GM18508 (cell line): ENCODE results near the gene TRAF3.

Experiments used
- ATAC-seq: cut with Tn5 transposase; IDR thresholded peaks from one replicate; pipeline ENCODE4 v1.9.1; 2021; ENCODE audit warnings: moderate number of reproducible peaks; ENCODE audit not compliant: insufficient read depth, unreplicated experiment

Gene TRAF3

DNA sequence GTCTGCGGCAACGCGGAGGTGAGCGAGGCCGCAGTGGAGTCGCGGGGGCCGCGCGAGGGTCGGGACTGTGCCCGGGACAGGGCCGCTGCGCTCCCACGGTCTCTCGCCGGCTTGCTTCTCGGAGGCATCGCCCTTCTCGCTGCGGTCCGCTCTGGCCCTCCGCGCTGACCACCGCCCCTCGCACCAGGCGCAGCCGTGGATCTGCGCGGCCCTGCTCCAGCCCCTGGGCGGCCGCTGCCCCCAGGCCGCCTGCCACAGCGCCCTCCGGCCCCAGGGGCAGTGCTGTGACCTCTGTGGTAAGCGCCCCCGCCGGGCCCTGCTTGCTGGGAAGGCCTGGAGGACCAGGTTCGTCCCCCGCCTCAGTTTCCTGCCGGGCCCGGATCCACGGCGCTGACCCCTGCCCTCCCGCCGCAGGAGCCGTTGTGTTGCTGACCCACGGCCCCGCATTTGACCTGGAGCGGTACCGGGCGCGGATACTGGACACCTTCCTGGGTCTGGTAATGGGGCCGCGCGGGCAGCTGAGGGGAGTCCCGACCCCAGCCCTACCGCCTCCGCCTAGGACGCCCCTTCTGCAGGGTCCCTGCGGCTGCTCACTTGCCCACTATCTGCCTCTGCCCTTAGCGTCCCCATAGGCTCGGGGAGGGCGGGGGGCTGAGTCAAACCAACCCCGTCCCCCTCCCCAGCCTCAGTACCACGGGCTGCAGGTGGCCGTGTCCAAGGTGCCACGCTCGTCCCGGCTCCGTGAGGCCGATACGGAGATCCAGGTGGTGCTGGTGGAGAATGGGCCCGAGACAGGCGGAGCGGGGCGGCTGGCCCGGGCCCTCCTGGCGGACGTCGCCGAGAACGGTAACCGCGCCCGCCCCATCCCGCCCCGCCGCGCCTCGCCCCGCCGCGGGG lies 152.2 kb downstream of the TRAF3 start:
- ATAC-seq = no peak

DNA sequence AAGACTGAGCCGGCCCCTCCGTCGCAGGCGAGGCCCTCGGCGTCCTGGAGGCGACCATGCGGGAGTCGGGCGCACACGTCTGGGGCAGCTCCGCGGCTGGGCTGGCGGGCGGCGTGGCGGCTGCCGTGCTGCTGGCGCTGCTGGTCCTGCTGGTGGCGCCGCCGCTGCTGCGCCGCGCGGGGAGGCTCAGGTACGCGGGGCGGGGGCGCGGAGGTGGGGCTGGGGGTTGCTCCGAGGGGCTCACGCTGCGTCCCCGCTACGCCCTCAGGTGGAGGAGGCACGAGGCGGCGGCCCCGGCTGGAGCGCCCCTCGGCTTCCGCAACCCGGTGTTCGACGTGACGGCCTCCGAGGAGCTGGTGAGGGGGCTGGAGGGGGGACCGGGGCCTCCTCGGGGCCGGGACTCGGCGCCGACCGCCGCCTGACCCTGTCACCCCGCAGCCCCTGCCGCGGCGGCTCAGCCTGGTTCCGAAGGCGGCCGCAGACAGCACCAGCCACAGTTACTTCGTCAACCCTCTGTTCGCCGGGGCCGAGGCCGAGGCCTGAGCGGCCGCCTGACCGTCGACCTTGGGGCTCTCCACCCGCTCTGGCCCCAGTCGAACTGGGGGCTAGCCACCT lies 153.0 kb downstream of the TRAF3 start:
- no peak for ATAC-seq

GRCh38 chr14:102930753-102931579 lies 153.7 kb downstream of the TRAF3 start:
- no peak for ATAC-seq

DNA sequence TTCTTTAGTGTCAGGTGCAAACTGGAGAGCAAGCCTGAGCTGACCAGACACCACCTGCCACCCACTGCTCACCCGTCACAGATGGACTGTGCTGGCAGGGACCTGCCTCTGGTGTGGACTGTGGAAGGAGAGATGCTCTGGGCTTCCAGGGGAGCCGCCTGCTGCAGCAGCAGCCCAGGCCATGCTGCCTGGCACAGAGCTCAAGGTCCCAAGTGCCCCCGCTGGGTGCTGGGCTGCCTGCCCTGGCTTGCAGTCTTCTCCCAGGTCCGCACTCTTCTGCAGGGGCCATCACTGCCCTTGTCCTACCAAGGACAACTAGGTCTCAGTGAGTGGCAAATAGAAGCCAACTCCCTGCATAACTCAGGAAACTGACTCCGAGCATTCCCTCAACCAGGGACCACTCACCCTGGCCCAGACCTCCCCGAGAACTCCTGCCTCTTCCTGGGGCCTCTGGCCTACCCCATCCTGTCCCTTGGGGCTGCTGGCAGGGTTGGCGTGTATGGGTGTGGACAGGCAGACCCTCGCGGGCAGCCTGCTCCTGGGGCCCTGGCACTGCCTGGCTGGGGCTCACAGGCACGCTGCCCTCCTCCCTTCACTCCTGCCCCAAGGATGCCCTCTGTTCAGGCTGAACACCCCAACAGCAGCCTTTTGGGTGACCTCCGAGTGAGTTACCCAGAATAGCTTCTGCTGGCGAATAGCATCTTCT lies 154.5 kb downstream of the TRAF3 start:
- no peak for ATAC-seq

DNA sequence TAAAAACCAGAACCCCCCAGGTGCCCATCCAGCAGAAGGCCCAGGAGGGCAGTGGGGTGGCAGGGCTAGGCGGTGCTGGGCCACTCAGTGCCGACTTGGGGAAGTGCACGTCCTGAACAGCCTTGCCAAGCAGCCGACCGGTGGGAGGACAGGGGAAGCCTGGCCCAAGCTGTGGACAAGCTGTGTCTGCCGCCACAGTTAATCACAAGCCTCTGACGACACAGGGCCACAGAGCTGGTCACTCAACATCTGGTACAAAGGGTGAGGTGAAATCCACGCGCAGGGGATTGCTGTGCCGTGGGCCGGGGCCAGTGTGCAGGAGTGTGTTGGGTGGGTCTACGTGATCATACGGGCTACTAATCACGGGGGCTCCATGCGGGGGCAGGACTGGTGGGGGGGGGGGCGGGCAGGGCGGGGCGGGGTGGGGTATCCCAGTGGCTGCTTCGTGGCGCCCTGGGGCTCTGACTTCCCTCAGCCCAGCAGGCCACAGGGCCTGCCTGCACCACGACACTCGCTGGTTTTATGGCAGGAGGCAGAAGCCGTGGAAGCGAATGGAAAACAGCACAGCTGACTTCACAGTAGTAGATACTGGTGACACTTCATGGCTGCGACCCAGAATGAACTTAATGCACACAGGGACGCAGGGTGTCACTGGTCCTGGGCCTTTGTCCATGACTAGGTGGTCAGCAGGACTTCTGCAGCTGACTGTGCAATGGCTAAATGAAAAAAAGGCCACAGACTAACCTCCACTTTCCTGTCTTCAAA lies 155.4 kb downstream of the TRAF3 start:
- no peak for ATAC-seq

GRCh38 chr14:102933618-102934231 lies 156.5 kb downstream of the TRAF3 start:
- ATAC-seq = no peak

DNA sequence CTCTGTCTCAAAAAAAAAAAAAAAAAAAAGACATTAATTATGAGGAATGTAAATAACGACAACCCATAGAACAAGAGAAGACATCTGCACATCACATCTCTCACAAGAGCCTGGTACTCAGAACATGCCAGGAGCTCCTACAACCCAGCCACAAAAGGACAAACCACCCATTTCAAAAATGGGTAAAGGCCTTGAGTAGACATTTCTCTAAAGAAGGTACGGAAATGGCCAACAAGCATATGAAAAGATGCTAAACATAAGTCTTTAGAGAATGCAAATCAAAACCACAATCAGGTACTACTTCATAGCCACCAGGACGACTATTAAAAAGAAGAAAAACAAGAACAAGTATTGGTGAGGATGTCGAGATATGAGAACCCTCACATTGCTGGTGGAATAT lies 158.5 kb downstream of the TRAF3 start:
- no peak for ATAC-seq

DNA sequence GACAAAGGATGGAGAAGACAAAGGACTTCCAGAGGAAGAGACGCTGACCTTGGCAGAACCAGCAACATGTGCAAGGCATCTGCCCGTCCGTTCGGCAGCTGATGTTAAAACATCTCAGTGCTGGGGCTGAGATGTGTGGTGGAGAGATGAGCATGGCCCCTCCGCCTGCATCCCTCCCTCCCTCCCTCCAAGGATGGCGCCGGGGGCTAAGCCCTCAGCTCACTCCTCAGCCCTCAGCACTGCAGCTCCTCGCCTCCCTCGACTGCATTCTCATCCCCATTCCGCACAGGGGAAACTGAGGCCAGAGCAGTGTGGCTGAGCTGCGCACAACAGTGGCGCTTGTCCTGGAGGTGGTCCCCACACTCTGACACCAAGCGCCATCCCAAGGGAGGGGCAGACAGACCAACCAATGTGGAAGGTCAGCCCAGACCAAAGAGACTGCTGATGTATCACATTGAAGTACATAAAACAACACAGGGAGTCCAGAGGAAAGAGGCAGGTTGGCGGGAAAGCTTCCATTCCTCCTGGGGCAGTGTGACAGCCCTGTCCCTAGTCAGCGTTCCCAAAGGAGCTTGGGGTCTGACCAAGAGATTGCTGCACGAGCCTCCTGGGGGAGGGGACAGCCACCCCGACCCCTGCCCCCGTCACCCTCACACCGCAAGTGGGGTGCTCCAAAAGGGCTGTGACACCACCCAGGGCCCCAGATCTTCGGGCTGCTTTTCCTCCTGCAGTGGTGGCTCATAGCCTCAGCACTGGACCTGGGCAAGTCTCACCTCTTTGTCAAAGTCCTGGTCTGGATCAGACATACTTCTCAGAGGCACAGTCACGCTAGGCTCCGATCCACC lies 160.3 kb downstream of the TRAF3 start:
- no peak for ATAC-seq

DNA sequence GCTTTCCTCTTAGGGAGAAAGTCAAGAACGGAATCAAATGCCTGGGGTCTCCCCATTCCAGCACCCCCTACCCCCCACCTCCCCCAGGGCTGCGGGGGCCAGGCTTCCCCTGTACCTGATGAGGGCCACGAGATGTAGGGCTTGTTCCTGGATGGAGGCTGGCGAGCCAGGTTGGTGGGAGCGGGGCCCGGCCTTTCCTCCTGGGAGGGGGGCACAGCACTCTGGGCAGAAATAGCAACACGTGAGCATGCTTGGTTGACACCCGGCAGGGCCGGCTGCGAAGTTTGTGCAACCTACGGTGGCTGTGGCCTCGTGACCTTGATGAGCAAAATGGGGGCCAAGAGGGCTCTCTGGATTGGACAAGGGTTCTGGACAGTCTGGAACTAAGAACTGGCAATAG lies 160.9 kb downstream of the TRAF3 start:
- no peak for ATAC-seq

DNA sequence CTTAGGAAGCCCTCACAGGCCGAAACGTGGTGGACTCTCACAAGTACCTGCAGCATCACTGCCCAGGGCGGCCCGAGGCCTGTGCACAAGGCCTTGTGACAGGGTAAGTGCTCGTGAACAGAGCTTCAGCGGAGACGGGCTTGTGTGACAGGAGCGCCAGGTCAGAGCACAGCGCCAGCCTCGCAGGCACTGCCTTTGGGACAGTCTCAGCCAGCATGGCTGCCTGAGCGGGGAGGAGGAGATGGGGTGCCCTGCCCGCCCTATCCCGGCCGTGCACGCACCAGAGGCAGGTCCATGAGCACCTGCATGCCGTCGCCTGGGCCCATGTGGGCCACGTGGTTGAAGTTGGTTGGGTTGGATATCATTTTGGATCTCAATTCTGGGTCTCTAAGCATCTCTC lies 162.1 kb downstream of the TRAF3 start:
- no peak for ATAC-seq

- ATAC-seq = no peak
Observed at GRCh38 chr14:102939820-102940561, 162.7 kb downstream of the TRAF3 start.

DNA sequence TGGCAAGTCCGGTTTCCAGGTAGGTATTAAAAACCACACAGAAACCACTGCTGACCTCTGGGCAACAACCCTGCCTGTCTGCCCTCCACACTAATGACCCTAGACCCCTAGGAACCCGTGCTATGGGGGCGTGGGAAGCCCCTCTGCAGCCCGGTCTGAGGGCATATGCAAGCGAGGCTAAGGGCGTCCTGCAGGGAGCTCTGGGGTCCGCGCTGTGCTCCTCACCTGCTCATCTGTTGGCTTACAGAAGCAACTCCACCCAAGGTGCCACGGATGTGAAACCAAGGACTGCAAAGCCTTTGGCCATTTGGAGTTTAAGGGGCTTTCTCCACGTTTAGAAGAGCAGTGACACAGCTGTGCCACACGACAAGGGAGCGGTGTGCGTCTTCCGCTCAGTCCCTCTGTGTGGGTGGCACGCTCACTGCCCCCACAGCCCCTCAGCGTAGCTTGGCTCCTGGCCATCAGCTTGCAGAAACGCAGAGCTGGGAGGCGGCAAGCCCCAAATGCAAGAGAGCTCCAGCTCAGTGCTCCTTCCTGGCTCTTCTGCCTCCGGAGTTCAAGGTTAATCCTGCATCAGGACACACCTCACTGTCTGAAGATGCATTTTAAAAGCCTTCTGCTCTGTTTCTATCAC lies 163.6 kb downstream of the TRAF3 start:
- ATAC-seq = no peak

DNA sequence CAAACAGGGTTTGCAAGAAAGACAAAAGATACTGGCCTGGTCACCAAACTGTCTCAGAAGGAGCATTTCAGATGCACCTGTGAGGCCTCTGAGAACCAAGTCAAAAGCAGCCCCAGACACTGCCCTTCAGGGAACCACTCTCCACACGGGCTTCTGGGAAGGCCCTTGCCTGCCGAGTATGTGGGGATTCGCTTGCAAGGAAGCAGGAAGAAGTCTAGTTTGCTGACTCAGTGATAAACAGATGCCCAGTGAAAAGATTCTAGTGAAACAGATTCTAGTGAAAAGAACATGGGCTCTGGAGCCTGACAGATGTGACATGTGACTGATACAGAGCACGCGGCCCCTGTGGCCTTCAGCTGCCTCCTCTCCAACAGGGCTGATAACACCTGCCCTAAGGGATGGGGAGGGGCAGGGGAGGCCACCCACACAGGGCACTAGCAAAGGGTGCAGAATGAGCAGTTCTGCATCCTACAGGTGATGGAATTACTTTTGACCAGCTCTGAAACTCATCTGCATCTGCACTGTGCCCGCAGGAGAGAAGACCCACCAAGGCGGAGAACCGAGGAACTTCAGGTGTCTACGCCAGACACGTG lies 164.3 kb downstream of the TRAF3 start:
- no peak for ATAC-seq

GRCh38 chr14:102942069-102942468 lies 164.8 kb downstream of the TRAF3 start:
- ATAC-seq = no peak

DNA sequence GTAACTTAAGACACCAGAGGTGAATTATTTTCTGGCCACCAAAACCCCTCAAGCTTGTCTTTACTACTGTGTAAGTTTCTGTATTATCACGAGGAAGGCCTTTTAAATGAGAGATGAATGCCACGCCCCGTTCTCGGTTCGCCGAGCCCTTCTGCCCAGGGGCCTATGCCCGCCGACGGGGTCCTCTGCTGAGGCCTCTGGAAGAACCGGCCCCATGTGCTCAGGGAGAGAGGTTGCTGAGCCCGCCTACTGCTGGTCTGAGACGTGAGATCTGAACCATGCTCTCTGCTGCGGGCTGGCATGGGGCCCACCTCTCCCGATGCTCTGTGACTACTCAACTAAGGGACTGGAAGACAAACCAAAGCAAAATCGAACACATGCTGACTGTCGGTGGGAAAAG lies 166.2 kb downstream of the TRAF3 start:
- no peak for ATAC-seq

DNA sequence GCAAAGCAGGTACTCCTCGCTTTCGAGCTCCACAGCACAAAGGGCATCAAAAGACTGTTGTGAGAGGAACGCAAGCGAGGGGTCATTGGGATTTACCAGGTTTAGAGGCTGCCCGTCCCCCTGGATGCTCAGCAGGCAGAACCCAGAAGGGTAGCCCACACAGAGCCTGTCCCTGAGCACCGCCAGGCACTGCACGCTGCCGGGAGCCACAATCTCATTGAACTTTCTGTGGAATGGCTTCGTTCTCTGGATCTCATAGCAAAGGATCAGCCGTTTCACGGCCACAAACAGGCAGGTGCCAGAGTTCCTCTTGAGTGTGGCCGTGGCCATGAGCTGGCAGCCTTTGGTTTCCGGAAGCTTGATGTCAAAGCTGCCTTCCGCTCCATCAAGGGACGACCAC lies 166.7 kb downstream of the TRAF3 start:
- no peak for ATAC-seq
